Tibial nerve (tissue), 4 donors: Measurements from ENCODE around the gene F3.
A peak's percentile ranks its signal among the peaks of the same experiment; 100 is the strongest.

Experiments used
- EP300 ChIP-seq, 2 donors: sonication (generic); formaldehyde crosslinking; IDR thresholded peaks; one replicate each; pipeline ENCODE4 v1.6.1; 2017; ENCODE audit warnings: antibody characterized with exemption in 2 of 2, mild to moderate bottlenecking in 1 of 2
- POLR2A ChIP-seq, 2 donors: fragments of 450-650 bp; IDR thresholded peaks; one replicate each; pipeline ENCODE4 v1.6.1; 2017; ENCODE audit warnings: antibody characterized with exemption in 2 of 2, mild to moderate bottlenecking in 2 of 2, moderate library complexity in 2 of 2
- TF ChIP-seq, protein P1 (sequence below), 5 experiments: fragments of 200-600 bp in 3 of 5; fragments of 450-650 bp in 2 of 5; sonication (generic) in 3 of 5; IDR thresholded peaks; one replicate each; pipeline ENCODE4 v1.5.1; 2016 to 2019; ENCODE audit warnings: antibody characterized with exemption in 5 of 5, mild to moderate bottlenecking in 3 of 5, moderate library complexity in 2 of 5

GRCh38 chr1:94481473-94481933 is 60.1 kb downstream of the F3 start:
- TF ChIP-seq, protein P1, sequence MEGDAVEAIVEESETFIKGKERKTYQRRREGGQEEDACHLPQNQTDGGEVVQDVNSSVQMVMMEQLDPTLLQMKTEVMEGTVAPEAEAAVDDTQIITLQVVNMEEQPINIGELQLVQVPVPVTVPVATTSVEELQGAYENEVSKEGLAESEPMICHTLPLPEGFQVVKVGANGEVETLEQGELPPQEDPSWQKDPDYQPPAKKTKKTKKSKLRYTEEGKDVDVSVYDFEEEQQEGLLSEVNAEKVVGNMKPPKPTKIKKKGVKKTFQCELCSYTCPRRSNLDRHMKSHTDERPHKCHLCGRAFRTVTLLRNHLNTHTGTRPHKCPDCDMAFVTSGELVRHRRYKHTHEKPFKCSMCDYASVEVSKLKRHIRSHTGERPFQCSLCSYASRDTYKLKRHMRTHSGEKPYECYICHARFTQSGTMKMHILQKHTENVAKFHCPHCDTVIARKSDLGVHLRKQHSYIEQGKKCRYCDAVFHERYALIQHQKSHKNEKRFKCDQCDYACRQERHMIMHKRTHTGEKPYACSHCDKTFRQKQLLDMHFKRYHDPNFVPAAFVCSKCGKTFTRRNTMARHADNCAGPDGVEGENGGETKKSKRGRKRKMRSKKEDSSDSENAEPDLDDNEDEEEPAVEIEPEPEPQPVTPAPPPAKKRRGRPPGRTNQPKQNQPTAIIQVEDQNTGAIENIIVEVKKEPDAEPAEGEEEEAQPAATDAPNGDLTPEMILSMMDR (IDR thresholded peaks at IDR 0.05), result peak; percentile 59 to 79 (median 74)
- TF ChIP-seq POLR2A (IDR thresholded peaks at IDR 0.05) (no peak), EP300 (IDR thresholded peaks at IDR 0.05) (no peak)
